GM12873 (cell line): ENCODE measurements around the gene DGKB.

Source experiments
- CTCF ChIP-seq: IDR thresholded peaks from 2 replicates; pipeline ENCODE4 v1.5.1; 2012; ENCODE audit warnings: low read depth, mild to moderate bottlenecking, moderate library complexity, low read length, control low read depth; ENCODE audit not compliant: insufficient read depth; ENCODE audit errors: missing control alignments

DGKB gene

GRCh38 chr7:14542624-14543023, 359.9 kb downstream of the DGKB start:
- TF ChIP-seq CTCF: no peak

- no peak for TF ChIP-seq CTCF
Observed at GRCh38 chr7:14521183-14521582, 381.4 kb downstream of the DGKB start.

GRCh38 chr7:14510268-14510667, 392.3 kb downstream of the DGKB start:
- TF ChIP-seq CTCF: no peak

- no peak for TF ChIP-seq CTCF
Observed at GRCh38 chr7:14507617-14508016, 394.9 kb downstream of the DGKB start.

- TF ChIP-seq CTCF: no peak
Observed at GRCh38 chr7:14505906-14506305, 396.6 kb downstream of the DGKB start.

- no peak for TF ChIP-seq CTCF
Observed at GRCh38 chr7:14504134-14504533, 398.4 kb downstream of the DGKB start.

GRCh38 chr7:14503623-14504022, 398.9 kb downstream of the DGKB start:
- TF ChIP-seq CTCF: no peak

GRCh38 chr7:14501436-14501835, 401.1 kb downstream of the DGKB start:
- TF ChIP-seq CTCF: no peak
